HG03175 (cell line): ENCODE results near the gene LTF.
"Not testable (repeated sequence)": the region's sequence is repeated elsewhere in the genome, so short reads cannot be mapped to it uniquely, and the experiment has no call there.

Experiments
- ATAC-seq: cut with Tn5 transposase; IDR thresholded peaks from one replicate; pipeline ENCODE4 v1.9.1; 2021; ENCODE audit warnings: mild to moderate bottlenecking, moderate library complexity; ENCODE audit not compliant: unreplicated experiment

LTF gene

DNA sequence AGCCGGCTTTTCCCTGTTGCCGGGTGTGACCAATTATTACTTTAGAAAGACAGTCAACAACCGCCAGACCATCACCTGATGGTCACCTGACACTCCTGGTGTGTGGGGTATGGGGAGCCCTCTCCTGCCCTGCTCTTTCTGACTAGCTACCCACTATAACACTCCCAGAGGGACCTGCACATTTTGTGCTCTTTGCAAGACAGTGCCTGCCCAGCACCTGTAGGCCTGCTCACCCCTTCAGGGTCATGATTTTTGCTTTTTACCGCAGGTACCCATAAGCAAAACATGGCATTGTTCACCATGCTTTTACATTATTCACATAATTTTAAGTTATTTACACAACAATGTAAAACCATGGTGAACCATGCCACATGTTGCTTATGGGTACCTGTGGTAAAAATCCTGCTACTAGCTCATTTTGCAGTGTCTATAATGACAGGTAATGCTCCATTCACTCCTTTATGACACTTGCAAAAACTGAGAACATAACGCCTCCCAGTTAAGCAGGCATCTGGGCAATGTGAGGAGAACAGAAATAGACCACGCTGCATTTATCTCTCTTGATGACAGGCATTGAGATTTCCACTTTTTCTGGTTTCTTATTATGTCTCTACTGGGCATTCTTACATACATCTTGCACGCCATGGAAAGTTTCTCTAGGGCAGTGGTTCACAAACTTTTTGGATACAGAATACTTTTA is 47.7 kb downstream of the LTF start:
- ATAC-seq: no peak

DNA sequence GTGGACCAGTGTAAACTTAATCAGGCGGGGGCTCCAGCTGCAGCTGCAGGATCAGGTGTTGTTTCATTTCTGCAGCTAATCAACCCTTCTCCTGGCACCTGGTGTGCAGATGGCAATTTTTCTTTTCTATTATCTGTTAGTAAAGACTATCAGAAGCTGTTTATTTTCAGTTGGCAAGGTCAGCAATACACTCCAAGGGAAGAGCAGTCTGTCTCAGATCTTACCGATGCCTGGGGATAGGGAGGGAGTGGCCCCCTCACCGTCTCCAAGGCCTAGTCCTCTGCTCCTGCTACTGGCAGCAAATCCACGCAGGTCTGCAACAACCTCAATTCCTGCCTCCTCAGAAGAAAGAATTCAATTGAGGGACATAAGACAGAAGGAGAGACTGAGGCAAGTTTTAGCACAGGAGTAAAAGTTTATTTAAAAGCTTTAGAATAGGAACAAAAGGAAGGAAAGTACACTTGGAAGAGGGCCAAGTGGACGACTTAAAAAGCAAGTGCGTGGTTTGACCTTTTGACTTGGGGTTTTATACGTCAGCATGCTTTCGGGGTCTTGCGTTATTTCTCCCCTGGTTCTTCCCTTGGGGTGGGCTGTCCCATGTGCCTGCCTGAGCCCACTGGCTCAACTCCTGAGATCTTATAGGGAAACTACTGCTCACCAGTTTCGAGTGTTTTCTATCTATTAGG is 48.4 kb downstream of the LTF start:
- ATAC-seq: no peak

DNA sequence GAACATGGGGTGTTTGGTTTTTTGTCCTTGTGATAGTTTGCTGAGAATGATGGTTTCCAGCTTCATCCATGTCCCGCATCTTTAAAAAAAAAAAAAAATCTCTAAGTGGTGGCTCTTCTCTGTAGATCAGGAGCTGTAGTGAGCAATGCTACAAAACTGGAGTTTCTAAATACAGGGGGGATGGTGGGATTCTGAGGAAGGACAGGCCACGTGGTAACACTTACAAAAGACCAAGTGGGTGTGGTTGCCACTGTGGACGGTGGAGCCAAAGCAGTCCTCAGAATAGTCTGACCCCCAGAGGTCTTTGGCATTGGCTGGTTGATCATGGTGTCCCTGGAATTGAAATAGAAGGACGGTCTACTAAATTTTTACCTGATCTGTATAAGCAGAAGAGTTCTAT is 50.0 kb downstream of the LTF start:
- ATAC-seq: no peak

DNA sequence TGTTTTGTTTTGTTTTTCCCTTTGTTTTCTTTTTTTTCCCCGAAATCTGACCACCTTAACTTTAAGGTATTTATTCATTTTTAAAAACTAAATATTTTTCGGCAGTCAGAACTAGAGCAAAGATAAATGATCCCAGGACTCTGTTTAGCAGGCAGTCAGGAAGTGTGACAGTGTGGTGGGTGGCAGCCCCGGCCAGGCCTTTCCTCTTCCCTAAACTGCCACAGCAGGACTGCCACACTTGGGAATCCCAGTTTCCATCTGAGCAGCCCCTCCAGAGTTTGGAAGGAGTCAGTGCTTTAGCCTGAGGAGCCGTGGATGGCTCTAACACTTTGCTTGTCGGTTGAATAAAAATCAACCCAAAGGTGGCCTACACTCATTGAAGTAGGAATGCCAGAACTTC is 50.8 kb downstream of the LTF start:
- no peak for ATAC-seq

DNA sequence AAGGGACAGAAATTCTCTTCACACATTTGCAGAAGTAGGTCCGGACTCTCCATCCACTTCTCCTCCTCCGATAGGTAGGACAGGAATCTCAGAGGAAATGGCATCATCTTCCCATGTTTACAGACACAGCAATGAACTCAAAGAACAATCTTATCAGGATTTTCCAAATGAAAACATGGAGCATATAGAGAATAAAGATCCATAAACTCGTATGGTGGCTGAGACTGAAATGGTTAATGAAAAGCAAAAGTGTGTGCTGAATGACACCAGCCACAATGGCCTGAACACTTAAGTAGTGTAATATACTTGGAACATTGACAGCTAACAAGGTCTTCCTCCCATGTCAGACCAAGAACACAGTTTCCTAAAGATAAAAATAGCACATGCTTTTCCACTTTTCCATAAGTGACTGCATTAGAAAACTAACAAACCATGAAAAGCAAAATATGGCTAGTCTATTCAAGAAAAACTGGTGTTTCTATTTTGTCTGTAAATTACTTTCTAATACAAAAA is 51.9 kb downstream of the LTF start:
- no peak for ATAC-seq

DNA sequence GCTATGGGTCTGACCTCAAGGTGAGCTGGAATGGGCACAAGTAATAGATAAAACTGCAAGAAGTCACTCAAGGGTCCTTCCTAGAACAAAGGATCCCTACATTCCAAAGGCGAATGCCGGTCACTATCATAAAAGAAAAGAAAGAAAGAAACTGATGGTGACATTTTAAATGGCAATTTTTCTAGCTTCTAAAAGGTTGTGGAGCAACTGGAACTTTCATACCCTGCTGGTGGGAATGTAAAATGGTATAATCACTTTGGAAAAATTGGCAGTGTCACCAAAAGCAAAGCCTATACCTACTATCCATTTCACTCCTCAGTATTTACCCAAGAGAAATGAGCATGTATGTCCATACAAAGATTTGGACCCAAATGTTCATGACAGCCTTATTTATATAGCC is 53.4 kb downstream of the LTF start:
- no peak for ATAC-seq

DNA sequence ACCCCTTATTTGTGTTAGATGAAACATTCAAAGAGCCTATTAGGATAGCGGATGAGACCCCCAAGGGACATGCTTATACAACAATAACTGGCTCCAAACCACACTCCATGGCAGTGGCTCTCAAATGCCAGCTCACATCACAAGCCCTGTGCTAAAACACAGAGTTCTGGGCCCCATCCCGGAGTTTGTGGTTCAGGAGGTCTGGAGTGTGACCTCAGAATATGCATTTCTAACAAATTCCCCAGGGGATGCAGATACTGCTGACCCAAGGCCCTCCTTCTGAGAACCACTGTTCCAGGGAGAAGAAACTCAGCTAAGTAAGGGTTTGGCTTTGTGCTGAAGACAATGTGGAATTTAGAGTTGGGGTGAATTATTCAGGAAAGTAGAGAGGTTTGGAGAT is 54.0 kb downstream of the LTF start:
- no peak for ATAC-seq

DNA sequence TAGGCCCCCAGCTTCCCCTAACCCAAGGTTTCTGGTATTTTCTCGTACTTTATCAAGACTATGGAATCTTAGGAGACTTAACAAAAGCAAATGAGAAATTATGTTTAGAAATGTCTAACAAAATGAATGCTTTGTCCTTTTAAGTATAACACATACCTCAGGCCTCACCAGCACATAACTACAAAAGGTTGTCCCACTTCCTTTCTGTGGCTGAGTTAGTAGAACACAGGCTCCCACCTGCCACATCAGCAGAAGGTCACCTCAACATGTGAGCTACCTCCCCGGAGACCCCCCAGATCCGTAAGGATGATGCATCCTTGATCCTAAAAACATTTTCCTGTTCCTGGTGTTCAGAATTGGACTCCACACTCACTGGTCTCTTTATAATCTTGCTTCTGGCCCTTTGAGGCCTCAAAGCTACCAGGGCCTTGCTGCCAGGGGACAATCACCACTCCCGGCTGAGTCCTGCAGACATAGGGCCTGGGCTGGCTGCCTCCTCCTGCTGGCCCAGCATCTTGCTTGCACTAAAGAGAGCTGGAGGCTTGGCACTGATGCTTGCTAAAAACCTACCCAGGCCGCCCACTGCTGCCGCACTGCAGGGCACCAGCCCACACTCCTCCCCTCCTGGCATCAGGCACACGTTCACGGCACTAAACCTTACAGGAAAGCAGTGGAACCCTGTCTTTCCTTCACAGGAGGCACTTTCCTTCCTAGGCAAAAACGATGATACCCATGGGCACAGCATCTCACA is 54.8 kb downstream of the LTF start:
- ATAC-seq: no peak

DNA sequence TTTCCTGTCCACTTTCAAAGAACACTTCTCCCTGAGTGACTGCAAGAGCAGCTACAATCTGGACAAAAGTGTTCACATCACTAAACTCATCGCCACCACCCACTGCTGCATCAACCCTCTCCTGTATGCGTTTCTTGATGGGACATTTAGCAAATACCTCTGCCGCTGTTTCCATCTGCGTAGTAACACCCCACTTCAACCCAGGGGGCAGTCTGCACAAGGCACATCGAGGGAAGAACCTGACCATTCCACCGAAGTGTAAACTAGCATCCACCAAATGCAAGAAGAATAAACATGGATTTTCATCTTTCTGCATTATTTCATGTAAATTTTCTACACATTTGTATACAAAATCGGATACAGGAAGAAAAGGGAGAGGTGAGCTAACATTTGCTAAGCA is 55.9 kb downstream of the LTF start:
- no peak for ATAC-seq

DNA sequence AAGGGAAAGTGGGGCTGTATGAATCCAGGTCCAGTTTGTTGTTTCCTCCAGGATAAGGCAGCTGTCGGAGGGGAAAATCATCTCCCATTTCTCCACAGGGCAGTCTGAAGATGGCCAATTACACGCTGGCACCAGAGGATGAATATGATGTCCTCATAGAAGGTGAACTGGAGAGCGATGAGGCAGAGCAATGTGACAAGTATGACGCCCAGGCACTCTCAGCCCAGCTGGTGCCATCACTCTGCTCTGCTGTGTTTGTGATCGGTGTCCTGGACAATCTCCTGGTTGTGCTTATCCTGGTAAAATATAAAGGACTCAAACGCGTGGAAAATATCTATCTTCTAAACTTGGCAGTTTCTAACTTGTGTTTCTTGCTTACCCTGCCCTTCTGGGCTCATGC is 56.7 kb downstream of the LTF start:
- ATAC-seq: no peak

DNA sequence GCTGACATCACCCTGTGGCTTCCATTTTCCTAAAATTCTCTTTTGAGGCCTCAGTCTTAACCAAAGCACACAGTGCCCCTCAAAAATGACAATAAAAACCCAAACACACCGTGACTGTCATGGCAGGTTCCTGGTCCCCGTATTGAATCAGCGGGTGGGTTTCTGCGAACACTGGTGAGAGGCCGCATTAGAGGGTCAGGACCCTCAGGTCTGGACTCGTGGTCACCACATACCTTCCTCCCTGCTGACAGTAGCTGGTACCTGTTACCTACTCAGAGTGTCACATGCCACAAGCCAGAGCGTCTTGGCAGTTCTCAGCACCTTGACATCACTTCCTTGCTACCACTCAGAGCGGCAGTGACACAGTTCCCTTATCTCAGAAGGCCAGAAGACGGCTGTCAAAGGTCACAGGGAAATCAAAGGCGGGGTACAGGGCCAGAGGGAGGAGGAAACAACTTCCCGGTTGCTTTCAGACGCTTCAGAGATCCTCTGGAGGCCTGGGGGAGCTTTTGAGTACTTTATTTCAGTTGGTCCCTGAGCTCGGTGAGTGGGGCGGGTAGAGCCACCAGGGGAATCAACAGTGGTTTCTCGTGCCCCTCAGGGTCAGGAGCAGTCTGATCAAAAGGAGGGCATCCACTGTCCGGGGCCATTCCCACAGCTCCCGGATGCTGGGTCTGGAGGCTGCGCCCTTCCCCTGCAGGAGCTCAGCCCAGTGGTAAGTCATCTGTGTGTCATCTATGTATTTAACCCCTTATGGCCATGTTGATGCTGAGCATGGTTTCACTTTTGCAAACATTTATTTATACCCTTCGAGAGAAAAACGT is 57.7 kb downstream of the LTF start, which contains the start of the genes CCR5AS and CCRL2:
Gene CCR5AS (minus strand): TSS at position 279 of the 824 bp plus-strand sequence.
Gene CCRL2 (plus strand): TSS at position 472 of the 824 bp plus-strand sequence. CDS start 821 bp downstream, outside the sequence.
- no peak for ATAC-seq

DNA sequence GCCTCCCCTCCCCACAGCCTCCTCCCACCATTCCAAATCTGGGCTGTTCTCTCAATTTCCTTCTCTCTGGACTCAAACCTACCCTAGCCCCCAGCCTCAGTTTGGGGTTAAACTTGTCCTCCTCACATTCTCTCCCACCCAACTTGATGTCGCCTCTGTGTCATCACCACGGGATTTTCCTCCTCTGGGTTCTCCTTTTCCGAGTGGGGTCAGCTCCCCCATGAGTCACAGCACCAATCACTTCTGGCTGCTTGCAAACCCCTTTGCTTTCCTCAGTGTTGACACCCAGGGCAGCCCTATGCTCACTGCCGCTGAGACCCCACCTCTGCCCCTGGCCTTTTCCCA is 58.3 kb downstream of the LTF start:
- no peak for ATAC-seq

DNA sequence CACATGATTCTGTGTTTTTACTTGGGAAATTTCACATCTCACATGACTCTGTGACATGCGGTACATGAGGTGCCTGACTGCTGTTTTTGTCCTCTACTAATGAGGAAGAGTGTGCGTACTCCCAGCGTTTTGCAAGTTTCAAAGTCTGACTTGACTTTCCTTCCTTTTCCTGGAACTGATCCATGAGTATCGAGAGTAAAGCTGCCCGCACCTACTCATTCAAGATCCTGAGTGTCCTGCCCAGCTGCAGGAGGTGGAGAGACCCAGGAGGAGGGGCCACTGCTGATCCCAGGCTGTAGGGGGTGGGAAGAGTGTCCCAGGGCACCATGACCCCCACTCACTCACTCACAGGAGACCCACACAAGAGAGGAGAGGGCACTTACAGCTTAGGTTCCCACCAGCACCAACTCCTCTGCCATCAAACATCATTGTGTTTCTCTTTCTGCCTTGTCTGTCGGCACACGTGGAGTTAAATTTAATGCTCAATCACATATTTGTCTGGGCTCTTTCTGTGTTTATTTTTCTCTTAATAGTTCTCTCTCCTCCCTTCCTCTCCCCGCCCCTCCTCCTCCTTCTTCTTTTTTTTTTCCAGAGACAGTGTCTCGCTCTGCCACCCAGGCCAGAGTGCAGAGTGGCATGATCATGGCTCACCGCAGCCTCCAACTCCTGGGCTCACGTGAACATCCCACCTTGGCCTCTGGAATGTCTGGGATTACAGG is 59.2 kb downstream of the LTF start:
- no peak for ATAC-seq

DNA sequence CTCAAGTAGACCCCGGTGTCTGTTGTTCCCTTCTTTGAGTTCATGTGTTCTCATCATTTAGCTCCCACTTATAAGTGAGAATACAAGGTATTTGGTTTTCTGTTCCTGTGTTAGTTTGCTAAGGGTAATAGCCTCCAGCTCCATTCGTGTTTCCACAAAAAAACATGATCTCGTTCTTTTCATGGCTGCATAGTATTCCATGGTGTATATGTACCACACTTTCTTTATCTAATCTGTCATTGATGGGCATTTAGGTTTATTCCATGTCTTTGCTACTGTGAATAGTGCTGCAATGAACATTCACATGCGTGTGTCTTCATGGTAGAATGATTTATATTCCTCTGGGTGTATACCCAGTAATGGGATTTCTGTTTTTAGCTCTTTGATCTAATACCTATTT is 61.8 kb downstream of the LTF start:
- not testable (repeated sequence) for ATAC-seq

DNA sequence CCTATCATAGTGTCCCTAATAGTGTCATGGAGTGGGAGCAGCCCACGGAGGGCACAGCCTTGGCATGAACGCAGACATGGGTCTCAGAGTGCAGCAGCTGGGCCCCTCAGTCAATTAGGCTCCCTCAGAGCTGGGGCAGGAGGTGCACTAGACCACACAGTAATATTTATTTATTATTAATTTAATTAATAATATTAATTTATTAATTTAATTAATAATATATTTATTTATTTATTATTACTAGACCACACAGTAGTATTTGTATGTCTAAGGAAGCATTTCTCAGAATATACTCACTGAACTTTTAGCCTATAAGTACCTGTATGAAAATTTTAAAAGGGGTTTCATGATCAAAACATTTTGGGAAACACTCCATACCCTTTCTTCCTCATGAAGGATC is 63.1 kb downstream of the LTF start:
- ATAC-seq: no peak

DNA sequence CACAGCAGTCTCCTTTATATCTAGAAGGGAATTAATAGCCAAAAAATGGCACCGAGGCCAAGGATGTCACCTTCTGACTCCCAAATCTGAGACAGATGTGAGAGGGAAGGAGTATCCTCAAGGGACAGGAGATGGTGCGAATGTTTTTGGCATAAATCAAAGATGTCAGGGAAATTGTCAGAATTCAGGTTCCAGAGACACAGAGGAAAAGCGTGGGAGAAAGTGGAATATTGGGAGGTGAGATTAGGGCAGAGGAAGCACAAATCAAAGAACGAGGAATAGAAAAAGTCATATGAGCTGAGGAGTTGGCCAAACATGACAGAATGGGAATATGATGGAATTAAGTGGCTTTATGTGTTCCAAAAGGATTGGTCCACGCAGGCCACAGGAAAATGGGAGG is 63.9 kb downstream of the LTF start:
- ATAC-seq: no peak

DNA sequence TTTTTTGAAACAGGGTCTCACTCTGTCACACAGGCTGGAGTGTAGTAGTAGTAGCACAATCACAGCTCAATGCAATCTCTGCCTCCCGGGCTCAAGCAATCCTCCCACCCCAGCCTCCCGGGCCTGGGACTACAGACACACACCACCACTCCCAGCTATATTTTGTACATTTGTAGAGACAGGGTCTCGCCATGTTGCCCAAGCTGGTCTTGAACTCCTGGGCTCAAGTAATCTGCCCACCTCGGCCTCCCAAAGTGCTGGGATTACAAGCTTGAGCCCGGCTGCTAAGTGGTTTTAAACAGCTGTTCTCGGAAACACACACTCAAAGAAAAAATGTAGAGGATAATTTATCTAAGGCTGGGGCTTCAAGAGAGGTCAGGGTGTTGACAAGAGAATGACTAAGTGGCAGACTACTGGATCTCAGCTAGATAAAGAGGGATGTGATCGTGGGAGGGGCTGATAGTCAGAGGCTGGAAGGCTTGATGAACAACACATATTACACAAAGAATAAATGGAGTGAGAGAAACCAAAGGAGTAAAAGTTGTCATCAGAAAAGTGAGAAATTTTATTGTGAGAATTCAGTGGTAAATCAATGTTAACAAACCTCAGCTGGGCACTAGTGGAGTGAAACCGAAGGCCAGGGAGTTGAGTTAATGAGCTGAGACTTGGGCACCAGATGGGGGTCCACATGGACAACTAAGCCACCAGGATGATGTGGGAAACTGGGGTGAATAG is 64.5 kb downstream of the LTF start:
- no peak for ATAC-seq

DNA sequence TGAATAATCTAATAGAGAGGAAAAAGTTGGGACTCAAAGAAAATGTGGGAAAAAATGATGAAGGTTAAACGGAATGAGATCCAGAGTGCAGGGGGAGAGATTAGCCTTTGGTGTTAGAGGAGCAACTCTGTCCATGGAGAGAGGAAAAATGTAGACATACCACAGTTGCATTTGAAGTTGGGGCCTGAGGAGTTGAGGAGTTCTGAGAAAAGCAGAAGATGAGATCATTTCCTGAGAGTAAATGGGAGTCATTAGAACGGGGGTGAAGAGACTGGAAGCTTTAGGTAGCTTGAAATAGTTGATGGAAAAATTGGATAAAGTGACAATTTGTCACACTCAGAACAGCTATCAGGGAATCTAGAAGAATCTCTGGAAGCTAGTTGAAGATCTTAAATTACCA is 65.1 kb downstream of the LTF start:
- ATAC-seq: no peak

DNA sequence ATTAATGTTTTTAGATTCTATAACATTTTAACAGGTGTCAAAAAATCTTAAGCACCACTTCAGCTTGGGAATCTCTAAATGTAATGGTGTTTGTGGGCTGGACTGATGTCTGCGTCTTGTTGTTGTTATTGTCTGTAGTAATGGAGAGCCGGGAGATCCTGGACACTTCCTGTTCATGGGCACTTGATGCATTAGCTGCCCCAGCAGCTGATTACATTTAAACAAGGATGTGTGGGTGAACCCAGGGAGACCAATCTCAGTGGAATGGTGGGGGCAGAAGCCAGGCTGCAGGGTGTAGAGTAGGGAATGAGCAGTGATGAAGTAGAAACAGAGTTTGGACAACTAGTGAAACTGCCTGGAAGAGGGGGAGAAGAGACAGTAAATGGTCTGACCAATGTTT is 65.6 kb downstream of the LTF start:
- no peak for ATAC-seq
